Stimulated activated CD8-positive, alpha-beta memory T cell treated with anti-CD3 and anti-CD28 coated beads, Interleukin-4, amount 100 ng/mL, for 4 hours (primary cell): ENCODE measurements around the gene KCNJ5.

Source experiments
- DNase-seq, 2 donors: peaks; one replicate each; pipeline ENCODE4 v3.0.0-alpha.2; 2020; ENCODE audit warnings: low read depth in 2 of 2, low spot score in 1 of 2

The KCNJ5 gene

GRCh38 chr11:128893578-128894285 is 2.6 kb downstream of the KCNJ5 start:
- DNase-seq, result no peak

- DNase-seq, result no peak
Observed at GRCh38 chr11:128894286-128894681, 3.1 kb downstream of the KCNJ5 start.

GRCh38 chr11:128894685-128895084 is 3.5 kb downstream of the KCNJ5 start:
- no peak for DNase-seq

GRCh38 chr11:128895526-128895925 is 4.4 kb downstream of the KCNJ5 start:
- DNase-seq, result no peak

GRCh38 chr11:128896356-128896755 is 5.2 kb downstream of the KCNJ5 start:
- DNase-seq, result no peak

GRCh38 chr11:128897826-128898225 is 6.7 kb downstream of the KCNJ5 start:
- no peak for DNase-seq

GRCh38 chr11:128898580-128899344 is 7.6 kb downstream of the KCNJ5 start:
- DNase-seq, result no peak

GRCh38 chr11:128900468-128900867 is 9.3 kb downstream of the KCNJ5 start:
- DNase-seq, result no peak

GRCh38 chr11:128901653-128902514 is 10.7 kb downstream of the KCNJ5 start:
- no peak for DNase-seq

GRCh38 chr11:128902515-128903066 is 11.4 kb downstream of the KCNJ5 start:
- no peak for DNase-seq

GRCh38 chr11:128903248-128904061 is 12.3 kb downstream of the KCNJ5 start:
- no peak for DNase-seq

- no peak for DNase-seq
Observed at GRCh38 chr11:128904303-128904655, 13.1 kb downstream of the KCNJ5 start.

GRCh38 chr11:128904656-128905344 is 13.6 kb downstream of the KCNJ5 start:
- no peak for DNase-seq

GRCh38 chr11:128905345-128906184 is 14.4 kb downstream of the KCNJ5 start:
- no peak for DNase-seq

- no peak for DNase-seq
Observed at GRCh38 chr11:128906185-128907050, 15.3 kb downstream of the KCNJ5 start.

GRCh38 chr11:128907585-128907984 is 16.4 kb downstream of the KCNJ5 start:
- no peak for DNase-seq

GRCh38 chr11:128908391-128909246 is 17.5 kb downstream of the KCNJ5 start:
- no peak for DNase-seq
